A172 (cell line): ENCODE results near the gene FRRS1. TPM values are rescaled to one million over a fixed set of nuclear protein-coding genes. Genes with fewer than 3 reads are reported as not detected.
A peak's percentile ranks its signal among the peaks of the same experiment; 100 is the strongest.
"Not testable (repeated sequence)": the region's sequence is repeated elsewhere in the genome, so short reads cannot be mapped to it uniquely, and the experiment has no call there.

Experiments used
- DNase-seq: peaks from one replicate; pipeline ENCODE4 v3.0.0-alpha.2; 2015; ENCODE audit warnings: low spot score
- total RNA-seq: library from RNA; depleted of rRNA; stranded (reverse); fragments of >200 nt; shearing (Covaris generic); gene quantifications from 2 replicates; pipeline ENCODE4 v1.2.3, GENCODE V29; 2014

FRRS1 gene
- total RNA-seq, 1 experiment from 2014 or later, result 2.8 TPM

DNA sequence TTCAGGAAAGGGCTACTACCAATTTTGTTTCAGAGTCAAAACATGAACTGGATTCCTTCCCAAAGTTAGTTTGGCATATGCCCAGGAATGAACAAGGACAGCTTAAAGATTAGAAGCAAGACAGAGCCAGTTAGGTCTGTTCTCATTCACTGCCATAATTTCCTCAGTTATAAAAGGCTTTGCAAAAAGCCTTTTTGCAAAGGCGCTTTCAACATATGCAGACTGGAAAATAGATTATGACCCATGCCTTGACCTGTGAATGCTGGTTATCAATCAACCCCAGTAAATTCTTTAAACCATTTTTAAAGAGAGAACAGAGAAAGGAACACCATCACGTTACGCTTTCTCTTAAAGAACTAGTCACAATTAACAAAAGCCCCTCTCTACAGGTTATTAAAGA, 1.7 kb upstream of the FRRS1 start:
- DNase-seq, result no peak

DNA sequence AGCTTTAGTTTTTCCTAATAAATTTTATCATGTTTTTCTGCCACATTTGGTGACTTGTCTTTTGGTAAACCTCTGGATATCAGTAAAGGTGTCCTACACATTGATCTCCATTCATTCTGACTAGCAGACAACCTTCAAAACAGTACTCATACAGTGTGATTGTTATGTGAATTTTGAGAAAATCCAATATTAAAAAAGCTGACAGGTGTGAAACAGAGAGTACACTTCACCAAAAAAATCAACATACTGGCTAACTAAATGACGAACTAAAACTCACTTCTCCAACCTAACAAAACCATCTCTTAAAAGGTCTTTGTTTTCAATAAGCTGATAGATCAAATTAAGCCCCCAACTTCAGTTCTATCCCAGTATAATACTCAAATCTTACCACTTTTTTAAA, 1.5 kb downstream of the FRRS1 start:
- DNase-seq, result no peak

DNA sequence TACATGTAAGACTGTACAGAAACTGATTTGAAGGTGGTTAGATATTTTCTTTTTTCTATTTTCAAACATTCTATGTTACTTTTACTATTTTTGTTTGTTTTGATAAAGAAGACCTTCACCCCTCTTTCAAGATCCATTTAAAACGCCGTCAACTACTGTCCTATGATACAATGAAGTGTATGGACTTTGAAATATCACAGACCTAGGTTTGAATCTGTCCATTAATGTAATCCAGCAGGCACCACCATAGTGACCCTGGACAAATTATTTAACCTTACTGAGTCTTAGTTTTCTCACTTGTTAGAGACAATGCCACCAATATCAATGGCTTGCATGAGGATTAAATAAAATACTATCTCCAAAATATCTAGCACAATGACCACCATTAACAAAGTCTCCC, 2.0 kb downstream of the FRRS1 start:
- no peak for DNase-seq

DNA sequence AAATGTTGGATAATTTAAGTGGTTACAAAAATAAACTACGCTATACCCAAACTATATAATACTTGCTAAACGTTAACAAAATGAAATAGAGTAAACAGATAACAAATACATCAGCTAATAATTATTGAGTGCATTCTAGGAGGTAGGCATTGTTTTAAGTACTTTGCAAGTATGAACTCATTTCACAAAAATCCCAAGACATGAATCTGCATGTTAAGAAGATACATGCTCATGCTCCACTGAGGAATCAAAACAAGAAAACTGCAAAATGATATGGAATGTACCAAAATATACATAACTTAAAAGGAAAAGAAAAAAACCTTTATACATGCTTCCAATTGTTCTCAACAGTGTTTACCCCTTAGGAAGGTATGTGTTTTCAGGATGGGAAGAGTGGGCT, 2.5 kb downstream of the FRRS1 start:
- no peak for DNase-seq

DNA sequence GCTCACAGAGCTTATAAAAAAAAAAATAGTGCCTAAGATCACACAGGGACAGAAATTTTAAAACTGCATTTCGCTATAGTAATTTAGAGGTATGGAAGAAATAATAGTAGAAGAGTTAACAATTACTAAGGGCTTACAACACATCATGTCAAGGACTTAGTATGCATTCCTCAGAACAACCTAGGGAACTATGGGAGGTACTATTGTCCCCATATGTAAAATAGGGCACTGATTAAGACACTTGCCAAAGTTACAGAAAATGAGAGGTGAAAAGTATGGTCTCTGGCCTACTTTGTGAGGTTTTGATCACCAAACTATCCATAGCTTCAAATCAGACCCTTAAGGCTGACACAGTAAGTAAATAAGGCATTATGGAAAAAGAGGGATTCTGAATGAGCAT, 4.7 kb downstream of the FRRS1 start:
- no peak for DNase-seq

DNA sequence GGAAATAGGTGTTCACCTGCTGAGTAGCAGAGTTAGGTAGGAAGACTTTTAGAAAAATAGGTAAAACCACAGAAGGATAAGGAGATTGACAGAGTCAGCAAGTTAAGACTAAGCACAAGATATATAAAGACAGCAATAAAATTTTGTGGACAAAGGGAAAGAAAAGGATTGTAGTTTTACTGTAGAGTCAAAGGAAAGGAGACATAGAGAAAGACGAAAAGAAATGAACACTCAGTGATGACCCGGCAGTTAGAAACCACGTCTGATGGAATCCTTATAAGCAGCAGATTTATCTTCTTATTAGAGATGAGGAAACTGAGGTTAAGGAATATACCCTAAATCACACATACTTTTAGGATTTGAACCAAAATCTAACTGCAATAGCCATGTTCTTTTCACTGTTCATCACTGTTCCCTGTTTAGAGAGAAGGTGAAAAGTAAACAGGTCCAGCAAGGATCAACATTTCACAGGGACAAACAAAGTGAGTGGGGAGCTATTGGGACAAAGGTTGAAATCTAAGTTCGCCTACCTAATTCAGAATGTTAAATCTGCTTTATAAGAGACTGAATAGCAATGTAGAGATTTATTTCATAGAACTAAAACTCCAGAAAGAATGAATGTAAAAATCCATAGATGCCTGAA, 6.8 kb downstream of the FRRS1 start:
- no peak for DNase-seq

DNA sequence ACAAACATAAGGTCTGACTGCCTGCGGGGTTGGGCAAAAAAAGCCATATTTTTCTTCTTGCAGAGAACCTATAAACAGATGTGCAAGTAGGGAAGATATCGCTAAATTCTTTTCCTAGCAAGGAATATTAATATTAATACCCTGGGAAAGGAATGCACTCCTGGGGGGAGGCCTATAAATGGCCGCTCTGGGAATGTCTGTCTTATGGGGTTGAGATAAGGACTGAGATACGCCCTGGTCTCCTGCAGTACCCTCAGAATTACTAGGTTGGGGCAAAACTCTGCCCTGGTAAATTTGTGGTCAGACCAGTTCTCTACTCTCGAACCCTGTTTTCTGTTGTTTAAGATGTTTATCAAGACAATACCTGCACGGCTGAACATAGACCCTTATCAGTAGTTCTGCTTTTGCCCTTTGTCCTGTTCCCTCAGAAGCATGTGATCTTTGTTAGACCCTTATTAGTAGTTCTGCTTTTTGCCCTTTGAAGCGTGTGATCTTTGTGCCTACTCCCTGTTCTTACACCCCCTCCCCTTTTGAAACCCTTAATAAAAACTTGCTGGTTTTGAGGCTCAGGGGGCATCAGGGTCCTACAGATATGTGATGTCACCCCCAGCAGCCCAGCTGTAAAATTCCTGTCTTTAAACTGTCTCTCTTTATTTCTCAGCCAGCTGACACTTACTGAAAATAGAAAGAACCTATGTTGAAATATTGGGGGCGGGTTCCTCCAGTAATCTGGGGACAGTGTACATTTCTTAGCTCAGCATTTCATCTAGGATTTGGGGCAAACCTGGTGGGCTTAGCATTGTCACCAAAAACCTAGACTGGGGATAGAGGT, 7.5 kb downstream of the FRRS1 start:
- not testable (repeated sequence) for DNase-seq

DNA sequence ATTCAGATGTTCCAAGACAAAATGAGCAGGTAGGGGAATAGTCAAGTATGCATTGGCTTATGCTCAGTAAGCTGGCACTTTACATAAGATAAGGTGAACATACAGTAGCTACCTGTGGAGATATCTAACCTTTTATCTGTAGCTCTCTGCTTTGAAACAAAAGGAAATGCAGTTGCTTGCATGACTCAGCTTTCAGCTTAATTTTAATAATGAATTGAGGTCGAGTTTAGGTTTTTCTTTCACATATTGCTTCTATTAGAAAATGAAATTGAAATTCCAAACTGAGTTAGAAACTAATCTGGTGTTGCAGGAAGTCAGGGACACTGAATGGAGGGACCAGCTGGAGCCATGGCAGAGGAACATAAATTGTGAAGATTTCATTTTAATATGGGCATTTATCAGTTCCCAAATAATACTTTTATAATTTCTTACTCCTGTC, 8.3 kb downstream of the FRRS1 start:
- no peak for DNase-seq

DNA sequence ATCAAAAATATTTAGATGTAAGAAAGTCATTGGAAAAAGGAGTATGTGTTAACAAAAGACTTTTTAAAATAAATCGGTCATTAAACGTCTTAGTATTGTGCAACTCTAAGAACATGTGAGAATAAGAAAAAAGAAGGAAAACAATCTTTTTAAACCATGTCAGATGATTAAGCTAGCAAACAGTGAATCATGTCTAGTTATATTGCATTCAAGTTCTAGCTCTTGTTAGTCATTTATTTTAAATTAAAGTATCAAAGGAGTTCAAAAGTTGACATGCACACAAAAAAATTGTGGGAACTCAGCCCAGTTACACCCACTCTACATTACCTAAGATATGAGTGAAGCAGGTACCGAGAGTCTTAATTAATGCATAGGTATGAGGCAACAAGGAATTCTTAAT, 9.8 kb downstream of the FRRS1 start:
- peak; percentile 34 for DNase-seq

DNA sequence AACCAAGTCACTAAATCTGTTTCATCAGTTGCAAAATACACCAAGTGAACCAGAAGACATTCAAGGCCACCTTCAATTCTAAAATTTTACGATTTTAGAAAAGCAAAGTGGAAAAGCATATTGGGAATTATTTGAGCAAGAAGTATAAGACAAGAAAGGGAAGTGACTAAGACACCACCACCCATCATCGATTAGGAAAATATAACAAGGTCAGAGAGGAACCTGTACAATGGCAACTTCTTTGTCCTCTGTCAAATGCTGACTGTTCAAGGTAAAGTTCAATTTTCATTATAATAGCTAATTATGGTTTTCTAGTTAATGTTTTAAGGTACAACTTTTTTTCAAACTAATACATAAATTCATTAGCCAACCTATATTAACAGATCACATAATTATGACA, 10.8 kb downstream of the FRRS1 start:
- DNase-seq, result no peak

DNA sequence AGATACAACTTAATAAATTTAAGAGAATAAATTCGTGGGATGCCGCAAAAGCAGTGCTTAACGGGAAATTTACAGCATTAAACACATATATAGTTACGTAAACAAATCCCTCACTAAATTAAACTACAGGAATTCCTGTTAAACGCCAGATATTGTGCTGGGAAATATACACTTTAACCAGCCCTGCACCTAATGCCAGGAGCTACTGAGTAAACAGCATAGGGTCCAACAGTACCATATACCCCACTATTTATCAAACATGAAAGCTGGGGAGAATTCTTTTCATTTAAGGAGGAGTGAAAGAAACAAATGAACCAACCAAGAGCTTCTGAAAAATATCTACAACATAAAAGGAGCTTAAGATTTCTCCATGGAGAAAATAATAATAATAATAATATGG, 11.7 kb downstream of the FRRS1 start:
- DNase-seq, result no peak

DNA sequence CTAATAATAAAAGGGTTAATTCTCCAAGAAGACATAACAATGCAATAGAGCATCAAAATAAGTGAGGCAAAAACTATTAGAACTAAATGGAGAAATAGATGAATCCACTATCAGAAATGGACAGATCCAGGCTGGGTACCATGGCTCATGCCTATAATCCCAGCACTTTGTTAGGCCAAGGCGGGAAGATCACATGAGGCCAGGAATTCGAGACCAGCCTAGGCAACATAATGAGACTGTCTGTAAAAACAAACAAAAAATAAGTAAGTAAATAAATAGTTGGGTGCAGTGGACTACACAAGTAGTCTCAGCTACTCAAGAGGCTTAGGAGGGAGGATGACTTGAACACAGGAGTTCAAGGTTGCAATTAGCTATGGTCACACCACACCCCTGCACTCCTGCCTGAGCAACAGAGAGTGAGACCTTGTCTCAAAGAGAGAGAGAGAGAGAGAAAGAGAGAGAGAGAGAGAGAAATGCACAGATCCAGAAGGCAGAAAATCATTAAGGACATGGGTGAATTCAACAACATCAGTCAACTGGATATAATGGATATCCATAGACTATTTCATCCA, 12.3 kb downstream of the FRRS1 start:
- DNase-seq, result no peak

DNA sequence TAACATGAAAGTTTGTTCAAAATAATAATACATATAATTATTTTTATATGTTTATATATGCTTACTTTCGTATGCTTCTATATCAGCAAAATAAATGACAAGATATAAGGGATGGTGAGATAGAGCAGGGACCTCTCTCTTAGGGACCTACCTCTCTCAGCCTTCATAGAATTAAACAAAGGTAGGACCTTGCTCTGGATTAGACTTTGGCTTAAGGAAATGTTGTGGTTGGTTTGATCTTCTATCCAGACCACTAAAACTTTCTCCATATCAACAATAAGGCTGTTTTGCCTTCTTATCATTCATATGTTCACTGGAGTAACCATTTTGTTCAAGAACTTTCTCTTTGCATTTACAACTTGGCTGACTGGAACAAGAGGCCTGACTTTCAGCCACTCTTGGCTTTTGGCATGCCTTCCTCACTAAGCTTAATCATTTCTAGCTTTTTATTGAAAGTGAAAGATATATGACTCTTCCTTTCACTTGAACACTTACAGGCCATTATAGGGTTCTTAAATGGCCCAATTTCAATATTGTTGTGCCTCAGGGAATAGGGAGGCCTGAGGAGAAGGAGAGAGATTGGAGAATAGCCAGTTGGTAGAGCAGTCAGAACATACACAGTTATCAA, 14.4 kb downstream of the FRRS1 start:
- no peak for DNase-seq

DNA sequence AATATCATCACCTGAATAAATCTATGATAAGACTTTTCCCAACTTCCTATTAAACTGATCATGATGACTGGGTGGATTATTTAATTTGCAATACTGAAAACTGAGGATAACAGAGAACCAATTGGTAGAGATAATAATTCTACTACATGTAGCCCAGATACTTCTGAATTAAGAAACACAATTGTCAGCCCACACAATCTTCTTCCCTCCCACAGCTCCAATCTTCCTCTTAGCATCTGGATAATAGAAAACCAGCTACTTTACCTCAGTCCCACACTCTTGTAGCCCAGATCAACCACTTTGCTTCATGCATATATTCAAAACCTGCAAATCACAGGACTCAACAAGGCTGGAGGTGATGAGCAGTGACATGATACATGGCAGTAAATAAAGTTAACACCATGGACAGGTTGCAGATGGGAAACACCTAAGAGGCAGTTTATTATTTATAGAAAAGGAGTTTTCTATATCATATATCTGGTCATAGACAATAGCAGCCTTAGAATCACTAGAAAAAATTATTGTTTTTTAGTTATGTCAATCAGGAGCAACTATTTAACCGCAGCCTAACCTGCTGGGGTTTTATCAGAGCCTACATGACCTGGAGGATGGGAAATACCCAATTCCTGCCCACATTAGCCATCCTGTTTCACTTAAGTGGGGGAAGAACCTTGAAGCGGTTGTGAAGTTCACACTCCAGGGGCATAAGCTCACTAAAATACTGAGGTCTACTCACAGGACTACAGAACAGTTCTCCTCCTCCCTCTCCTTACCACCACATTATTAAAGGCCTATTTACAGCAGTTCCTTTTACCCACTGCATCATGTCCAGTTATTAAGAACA, 16.7 kb downstream of the FRRS1 start:
- DNase-seq, result no peak

DNA sequence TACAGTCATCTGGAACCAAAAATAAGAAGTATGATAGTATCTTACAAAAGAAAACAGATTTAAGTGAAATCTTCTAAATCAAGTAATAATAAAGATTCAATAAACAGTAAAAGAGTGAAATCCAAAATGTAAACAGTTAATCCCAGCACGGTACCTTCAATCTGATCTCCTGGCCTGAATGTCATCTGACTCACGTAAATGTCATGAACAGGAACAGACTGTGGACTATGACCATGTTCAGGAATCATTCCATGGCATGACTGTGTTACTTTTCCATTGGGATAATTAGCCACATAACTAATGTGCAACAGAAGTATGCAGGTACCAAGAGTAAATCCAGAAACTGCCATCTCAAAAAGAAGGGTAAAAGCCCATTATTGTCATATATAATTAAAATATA, 18.0 kb downstream of the FRRS1 start:
- DNase-seq, result no peak

DNA sequence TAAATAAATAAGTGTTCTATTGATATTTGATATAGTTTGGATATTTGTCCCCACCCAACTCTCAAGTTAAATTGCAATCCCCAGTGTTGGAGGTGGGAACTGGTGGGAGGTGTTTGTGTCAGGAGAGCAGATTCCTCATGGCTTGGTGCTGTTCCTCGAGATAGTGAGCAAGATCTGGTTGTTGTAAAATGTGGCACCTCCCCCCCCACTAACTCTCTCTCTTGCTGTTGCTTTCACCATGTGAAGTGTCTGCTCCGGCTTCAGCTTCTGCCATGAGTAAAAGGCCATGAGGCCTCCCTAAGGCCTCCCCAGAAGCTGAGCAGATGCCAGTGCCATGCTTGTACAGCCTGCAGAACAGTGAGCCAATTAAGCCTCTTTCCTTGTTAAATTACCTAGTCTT, 20.8 kb downstream of the FRRS1 start:
- DNase-seq, result no peak

DNA sequence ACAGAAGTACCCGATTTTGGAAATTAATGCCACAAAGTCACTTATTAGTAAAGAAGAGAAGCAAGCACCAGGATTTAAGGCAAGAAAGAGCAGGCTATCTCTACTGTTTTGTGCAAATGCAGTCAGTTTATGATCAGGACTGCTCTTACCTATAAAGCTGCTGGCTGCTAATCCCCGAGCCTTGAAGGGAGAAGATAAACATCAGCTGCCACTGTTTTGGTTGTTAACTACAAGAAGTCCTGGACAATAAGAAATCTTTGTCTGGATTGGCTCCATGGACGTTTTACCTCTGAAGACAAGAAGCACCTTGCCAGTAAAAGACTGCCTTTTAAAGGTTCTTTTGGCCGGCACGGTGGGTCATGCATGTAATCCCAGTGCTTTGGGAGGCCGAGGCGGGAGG, 21.4 kb downstream of the FRRS1 start:
- DNase-seq, result no peak

DNA sequence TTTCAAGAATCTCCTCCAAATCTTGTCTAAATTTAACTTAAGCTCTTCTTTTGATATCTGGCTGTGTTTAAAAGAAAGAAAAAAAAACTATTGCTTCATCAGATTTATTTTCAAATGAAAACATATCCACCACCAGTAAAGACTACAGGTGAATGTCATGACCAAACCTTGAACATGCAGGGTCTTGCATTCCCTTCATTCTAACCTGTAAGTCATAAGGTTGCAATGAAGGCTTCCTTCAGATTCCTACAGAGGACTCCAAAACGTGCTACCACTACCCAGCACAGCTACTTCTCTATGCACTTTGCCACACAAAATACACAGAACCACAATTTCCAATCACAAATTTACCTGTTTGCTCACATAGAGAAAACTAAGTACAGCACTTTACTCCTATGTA, 26.3 kb downstream of the FRRS1 start:
- DNase-seq, result no peak

DNA sequence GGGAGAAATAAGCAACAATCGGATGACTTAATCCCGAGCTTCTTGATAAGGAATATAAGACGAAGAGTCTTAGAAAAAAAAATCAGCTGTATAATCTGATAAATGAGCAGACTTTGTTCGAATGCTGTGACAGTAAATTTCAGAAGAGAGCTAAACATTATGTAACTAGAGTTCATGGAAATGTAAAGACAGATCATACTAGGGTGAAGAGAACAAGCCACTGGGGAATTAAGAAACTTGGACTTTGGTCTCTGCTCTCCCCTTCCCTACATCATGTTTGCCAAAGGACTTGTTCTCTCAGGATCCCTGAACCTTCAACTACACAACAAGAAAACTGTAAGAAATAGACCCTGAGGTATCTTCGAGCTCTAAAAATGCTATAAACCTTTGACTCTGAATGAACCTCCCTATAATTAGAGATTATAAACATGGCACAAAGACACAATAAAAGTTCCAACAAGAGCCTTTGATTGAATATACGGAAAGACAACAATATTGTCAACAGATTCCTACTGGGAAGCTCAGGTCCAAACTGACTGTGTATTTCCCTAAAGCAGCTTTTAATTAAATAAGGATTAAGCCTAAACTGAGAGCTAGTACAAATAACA, 27.5 kb downstream of the FRRS1 start:
- DNase-seq, result no peak

DNA sequence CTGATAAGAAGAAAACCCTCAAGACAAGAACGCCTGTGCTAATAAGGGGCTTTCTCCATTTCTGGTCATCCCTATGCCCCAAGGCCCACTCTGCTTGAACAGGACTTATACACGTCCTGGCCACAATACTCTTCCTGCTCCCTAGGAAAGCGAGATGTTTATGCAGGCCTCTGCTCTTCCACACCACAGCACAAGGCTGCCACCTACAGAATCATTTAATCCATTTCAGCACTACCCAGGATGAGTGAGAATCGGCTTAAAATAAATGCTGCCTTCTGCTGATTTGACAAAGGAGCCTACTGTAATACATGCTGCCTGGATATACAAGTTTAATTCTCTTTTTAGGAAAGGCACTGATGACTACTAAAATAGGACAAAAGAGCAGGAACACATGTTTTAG, 29.4 kb downstream of the FRRS1 start:
- peak; percentile 71 for DNase-seq

DNA sequence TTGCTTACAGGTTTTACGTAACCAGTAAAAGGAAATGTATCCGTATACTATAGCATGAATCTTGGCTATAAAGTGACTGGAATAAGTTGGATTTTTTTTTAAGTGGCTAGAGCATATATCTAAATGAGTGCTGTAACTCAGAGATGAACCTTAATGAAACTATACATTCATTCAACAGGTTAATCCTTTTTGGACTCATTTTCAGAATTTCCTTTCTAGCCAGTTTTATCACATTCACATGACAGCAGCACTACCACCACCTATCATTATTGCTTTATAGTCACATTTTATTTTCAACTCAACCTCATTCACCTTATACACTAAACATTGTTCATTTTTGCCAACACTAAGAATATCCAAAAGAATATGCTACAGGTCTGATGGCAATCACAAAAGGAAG, 30.6 kb downstream of the FRRS1 start:
- DNase-seq, result no peak
